Stimulated activated CD4-positive, alpha-beta T cell treated with anti-CD3 and anti-CD28 coated beads, Interleukin-4, amount 100 ng/mL, for 24 hours (primary cell): ENCODE data around the gene MYCBPAP.

Experiments
- DNase-seq: peaks from one replicate; pipeline ENCODE4 v3.0.0-alpha.2; 2020

The MYCBPAP gene

DNA sequence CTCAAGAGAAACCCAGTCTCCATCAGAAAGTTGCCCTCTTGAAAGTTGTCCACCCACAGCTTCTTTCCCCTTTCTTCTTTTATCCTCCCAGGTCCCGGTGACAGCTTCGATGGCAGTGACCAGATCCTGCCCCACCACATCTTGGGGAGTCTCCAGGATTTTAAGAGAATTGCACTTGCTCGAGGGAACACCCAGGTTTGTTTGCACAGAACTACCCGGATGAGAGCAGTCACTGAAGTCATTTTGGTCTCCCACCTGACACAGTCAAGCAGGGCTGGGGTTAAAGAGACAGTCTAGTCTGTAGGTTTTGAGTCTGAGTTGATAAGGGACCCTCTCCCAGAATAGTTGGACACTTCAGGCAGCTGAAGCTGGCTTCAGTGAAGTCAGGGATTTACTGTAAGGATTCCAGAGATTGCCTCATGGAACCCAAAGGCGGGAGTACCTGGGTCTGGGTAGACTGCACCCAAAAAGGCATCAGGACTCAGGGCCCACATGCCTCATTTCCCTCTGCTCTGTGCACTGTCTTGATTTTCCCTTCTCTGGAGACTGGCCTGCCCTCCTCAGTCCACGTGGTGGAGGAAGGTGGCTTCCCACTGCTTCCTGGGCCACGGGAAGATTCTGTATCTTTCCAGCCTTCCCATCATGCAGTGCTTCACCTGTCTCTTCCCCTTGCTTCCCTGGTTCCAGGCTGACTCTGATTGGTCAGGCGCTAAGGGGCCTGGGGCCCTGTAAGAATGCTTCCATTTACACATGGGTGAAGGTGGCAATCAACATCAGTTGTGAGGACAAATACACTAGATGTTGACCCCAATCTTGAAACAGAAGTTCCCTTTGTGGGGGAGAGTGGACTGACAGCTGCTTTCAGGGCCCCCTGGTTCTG is 9.5 kb downstream of the MYCBPAP start:
- no peak for DNase-seq

DNA sequence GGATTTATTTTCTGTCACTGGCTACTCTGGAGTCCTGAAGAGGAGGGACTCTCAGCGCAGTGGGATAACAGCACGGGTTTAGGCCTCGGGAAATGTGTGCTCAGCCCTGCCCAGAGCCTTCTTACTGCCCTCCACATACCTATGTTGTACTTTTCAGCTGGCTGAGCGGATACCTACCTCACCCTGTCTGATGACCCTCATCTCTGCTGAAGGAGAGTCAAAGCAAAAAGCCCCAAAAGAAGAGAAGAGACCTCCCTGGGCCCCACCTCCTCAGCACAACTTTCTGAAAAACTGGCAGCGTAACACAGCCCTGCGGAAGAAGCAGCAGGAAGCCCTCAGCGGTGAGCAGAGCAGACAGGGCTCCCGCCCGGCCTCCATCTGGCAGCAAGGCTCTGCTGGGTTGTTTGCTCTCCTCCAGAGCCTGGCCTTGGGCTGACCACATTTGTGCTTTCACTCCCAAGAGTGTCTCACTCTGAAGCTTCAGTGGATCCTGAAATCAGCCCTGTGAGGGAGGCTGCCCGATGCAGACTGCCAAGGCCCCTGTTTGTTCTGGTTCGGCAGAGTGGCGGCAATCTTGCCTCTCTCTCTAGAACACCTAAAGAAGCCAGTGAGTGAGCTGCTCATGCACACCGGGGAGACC is 10.3 kb downstream of the MYCBPAP start:
- no peak for DNase-seq

DNA sequence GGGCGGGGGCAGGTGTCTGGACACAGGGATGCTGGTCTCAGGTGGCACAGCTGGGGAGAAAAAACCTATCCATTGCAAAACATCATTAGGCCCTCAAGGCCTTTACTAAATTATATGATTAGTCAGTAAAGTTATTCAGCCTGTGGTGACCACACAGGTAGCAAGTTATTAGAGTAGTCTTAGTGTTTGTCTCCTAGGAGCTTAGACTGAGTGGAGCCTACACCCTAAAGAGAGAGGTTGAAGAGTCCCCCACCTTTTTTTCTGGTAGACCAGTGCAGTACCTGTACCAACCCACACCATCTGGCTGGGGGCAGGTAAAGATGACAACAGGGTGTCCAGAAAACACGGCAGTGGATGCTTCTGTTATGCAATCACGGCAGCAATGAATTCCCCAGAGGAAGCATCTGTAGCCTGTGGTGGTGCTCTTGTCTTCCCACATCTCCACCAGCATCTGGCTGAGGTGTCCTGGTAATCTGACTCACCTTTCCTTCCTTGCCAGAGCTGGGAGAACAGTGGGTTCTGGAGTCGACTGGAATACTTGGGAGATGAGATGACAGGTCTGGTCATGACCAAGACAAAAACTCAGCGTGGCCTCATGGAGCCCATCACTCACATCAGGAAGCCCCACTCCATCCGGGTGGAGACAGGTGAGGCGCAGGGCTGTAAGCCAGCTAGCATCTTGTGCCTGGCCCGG is 11.0 kb downstream of the MYCBPAP start:
- DNase-seq = no peak

DNA sequence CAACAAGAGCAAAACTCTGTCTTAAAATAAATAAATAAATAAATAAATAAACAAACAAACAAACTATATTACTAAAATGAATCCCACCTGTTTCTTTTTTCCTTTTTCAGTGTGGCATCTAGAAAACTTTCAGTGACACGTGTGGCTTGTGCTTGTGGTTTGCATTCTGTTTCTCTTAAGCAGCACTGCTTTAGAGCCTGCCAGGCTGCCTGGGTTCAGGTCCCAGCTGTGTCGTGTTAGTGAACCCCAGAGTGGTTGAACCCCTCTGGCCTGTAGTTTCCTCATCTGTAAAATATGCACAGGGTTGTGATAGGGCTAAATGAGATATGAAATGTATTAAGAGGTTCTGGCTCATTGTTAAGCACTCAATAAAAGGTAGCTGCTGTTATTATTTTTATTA is 12.2 kb downstream of the MYCBPAP start:
- no peak for DNase-seq

DNA sequence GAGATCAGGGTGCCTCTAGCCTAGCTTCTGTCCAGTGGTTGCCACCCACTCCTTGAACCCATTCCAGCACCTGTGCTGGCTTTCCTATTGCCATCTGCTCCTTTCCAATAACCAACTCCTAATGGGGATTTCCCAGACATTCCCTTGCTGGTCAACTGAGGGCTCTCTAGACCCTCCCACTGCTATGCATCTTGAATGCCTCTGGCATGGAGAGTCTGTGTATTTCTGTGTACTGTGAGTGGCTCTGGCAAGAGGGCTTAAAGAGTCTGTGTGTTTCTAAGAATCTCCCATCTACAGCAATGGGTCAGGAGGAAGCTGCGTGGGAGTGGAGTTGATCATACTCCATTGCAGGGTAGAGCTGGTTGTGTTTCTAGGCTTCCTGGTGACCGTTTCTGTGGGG is 13.3 kb downstream of the MYCBPAP start:
- no peak for DNase-seq

DNA sequence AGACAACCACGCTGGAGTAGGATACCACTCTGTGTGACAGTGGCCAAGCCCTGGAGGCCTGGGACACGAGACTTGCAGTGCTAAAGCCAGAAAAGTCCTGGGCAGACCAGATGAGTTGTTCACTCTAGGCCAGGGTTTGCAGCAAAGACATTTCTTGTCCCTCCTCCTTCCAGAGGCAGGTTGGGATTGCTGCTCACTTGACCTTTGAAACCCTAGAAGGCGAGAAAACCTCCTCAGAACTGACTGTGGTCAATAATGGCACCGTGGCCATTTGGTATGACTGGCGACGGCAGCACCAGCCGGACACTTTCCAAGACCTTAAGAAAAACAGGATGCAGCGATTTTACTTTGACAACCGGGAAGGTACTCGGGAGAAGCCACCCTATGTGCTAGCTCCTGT is 14.5 kb downstream of the MYCBPAP start:
- DNase-seq = no peak

DNA sequence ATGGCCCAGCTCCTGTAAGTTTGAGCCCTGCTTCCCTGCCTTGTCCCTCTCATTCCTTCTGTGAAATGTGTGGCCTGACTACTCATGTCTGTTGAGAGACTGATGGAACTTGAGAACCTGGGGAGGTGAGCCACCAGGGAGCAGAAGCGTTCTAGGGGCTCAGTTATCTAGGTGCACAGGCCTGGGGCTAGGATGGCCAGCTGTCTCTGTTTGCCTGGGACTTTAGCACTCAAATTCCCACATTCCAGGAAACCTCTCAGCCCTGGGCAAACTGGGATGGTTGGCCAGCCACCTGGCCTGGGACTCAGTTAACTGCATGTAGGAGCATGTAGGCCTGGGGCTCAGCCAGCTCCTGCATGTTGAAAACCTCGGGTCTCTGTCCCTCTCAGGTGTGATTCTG is 15.0 kb downstream of the MYCBPAP start:
- DNase-seq = no peak

DNA sequence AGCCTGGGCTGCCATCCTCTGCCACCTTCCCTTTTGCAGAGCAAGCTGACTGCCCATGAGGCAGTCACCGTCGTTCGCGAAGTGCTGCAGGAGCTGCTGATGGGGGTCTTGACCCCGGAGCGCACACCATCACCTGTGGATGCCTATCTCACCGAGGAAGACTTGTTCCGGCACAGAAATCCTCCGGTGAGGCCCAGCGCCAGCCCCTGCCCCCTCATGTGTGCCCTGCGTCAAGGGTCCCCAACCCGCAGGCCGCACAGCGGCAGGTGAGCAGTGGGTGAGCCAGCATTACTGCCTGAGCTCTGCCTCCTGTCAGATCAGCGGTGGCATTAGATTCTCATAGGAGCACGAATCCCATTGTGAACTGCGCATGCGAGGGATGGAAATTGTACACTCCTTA is 16.6 kb downstream of the MYCBPAP start:
- no peak for DNase-seq

DNA sequence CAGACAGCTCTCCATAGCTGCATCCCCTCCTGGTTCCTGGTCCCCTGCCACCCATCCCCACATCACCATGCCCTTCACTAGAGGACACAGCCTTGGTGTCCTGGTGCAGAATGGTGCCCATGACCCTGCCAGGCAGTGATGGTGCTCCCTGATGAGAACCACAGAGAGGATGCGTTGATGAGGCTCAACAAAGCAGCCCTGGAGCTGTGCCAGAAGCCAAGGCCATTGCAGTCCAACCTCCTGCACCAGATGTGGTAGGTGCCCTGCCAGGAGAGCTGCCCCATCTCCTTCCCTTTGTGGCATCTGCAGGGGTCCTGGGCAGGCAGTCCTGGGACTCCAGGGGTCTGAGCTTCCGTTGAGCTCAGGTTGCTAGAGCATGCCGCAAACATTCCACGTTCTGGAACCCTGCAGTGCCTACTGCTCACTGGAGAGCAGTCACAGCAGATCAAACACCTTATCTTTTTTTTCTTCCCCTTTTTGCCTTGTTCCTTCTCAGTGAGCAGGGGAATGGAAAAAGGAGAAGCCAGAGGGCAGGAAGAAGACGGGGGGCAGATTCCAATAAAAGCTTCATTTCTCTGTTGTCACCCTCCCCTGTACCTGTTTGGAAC is 19.0 kb downstream of the MYCBPAP start:
- DNase-seq = no peak

DNA sequence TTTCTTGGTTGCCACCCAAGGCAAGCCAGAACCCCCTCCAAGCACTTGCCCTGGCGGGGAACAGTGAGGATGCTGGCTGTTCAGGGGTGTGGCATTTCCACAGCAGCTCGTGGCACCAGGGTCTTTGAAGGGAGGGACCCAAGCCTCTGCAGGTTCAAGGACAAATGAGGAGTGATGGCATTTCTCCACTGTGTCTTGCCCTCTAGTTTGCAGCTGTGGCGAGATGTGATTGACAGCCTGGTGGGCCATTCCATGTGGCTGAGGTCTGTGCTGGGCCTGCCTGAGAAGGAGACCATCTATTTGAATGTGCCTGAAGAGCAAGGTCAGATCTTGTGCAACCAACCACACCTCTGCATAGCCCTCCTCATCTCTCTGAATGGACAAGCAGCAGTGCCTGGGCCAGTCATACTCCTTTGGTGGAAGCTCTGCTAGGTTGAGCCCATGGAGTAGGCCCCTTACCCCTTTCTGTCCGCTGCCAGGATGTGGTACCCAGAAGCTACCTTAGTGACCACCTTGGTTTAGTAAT is 19.8 kb downstream of the MYCBPAP start:
- DNase-seq = no peak

DNA sequence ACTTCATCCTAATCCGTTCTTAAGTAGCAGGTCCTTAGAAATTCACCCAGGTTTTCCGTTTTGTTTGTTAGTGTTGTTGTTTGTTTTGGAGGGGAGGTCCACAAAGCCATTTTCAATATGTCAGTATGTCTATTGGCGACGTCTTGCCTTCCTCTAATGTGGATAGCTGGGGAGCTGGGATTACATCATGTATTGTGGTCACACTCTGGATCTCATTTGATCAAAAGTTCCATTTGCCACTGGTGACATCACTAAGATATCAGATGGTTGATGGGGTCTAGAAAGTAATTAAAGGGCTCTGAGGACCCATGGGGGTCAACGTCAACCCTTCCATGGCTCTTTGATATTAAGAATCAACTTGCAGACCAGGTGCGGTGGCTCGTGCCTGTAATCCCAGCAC is 21.6 kb downstream of the MYCBPAP start:
- no peak for DNase-seq

DNA sequence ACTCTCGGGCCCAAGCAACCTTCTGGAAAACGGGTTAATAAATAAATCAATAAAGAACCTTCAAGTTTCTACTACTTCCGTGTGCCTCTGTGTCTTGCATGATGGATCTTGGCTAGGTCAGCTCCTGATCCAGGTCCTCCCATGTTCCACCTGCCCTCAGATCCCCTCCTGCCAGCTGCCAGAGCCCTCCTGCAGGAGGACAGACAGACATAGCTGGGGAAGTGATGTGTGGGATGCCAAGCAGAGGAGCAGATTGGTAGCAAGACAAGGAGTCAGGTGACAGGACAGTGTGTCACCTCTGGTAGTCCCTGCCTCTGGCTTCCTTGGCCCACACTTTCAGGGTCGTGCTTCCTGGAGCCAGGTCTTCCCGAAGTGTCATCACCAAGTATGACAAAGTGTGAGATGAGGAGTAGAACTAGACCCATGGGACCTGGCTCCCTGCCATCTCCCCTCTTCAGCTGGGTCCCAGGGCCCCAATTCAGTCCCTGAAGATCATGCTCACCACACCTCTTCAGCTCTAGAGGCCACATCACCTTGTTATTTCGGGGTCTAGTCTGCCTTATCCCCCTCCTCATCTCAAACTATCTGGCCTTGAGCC is 23.3 kb downstream of the MYCBPAP start:
- DNase-seq = no peak

DNA sequence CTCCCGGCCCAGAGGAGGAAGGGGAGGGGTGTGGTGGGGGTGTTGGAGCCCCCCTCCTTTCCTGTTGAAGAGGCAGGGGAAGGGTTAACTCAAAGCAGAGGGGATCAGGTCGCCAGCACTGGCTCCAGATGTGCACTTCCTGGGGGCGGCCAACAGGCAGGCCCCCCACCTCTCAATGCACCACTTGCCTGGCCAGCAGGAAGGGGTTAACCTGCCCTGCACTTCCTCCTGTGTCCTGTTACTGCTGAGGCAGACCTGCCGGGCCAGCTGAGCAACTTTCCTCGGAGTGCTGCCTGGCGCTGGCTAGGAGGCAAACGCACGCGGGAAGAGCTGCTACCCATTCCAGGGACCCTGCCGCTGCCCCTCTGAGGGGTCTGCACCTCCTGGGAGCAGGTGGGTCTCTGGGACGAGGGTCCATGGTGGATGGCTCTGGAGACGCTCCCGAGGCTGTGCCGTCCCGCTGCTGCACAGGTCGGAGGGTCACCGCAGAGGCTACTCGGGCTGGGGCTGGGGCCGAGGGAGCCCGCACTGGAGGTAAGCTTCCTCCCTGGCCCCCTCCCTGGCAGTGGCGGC is 24.3 kb downstream of the MYCBPAP start, which contains the start of gene EPN3:
Gene EPN3 (plus strand): TSS at position 284 of the 573 bp plus-strand sequence. CDS start 3,822 bp downstream, outside the sequence.
- no peak for DNase-seq

DNA sequence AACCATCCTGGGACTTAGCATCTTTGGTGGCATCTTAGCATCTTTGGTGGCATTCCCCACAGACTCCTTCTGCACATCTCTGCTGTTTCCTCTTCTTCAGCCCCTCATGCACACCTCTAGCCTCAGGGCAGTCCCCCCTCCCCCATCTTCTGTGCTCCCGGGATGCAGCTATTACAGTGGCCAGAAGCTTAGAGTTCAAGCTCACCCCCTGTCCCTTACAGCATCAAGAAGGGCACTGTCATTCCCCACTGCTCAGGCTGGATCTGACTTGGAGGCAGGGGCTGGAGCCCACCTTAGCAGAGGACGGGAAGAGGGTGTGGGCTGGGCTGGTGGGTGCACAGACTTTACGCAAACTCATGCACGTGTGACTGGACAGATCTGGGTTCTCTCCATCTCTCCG is 24.9 kb downstream of the MYCBPAP start:
- no peak for DNase-seq

DNA sequence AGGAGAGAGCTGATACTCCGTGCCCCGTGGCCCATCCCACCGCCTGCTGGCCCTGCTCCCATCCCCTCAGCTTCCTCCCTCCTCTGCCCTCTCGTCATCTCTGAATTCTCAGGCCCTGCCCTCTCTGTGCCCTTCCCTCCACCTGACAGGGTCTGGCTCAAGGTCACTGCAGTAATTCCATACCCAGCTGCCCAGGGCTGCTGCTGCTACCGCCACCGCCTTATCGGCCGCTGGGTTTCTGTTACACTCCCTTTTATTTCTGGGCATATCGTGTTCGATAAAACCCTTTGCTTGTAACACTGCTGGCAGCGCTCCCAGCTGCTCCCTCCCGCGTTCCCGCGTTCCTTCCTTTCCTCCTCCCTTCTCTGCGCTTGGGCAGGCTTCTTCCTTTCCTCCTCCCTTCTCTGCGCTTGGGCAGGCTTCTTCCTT is 25.5 kb downstream of the MYCBPAP start:
- DNase-seq = no peak

DNA sequence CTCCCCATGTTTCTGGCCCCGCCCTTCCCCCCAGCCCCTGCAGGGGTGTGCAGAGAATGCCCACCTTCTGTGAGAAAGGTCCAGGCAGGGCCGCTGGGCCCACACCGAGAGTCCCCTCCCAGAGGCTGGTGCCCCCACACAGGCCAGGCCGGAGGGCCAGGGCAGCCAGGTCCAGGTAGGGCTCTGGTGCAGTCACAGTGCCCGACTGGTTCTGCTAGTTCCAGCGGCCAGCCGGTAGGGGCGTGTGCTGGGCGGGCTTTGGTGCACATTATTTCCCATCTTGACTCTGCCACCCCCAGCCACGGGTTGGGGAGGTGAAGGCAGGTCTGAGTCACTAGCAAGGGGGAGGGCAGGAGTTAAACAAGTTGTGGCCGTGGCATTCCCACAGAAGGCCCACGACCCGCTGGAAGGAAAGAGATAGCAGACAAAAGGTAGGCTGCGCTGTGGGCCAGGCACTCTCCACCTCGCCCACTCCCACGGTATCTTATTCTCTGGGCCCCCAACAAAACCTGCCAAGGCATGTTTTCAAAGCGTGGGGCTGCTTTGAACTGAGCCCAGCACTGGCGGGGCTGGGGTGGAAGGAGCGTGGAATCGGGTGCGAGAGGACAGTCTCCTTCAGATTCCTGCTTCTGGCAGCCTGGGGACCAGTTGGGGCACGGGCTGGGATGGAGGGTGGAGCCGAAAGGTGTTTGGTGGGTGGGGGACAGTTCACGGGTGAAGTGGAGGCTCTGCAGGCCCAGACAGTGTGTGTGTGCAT is 26.2 kb downstream of the MYCBPAP start:
- peak; percentile 27 for DNase-seq

DNA sequence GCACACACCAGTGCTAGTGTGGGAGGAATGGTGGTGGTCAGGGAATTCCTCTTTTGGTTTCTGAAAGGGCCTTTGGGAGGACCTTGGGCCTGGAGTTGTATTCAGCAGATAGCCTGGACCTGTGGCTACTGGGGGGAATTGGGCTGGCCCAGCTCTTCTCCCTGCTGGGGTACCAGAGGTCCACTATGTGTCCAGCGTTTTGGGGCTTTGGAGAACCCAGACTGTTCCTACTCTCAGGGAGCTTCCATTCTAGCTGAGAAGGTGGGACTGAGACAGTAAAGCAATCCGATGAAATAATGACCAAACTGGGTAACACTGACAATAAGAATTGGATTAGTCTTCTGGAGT is 26.7 kb downstream of the MYCBPAP start:
- no peak for DNase-seq

DNA sequence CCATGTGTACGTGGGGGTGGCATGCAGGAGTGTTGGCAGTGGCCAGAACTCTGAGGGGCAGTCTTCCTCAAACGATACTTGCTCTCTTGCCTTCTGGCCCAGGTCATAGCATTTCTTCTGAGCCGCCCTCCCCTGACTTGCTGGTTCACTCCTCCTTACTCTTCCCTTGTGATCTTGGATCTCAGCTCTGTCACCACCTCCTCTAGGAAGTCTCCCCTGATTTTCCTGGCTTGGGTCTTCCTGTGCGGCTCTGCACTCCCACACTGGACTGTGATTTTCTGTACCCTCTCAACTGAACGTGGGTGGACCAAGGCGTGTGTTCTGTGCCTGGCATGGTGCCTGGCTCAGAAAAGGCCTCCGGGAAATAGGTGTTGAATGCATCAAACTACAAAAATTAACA is 27.2 kb downstream of the MYCBPAP start:
- DNase-seq = no peak

DNA sequence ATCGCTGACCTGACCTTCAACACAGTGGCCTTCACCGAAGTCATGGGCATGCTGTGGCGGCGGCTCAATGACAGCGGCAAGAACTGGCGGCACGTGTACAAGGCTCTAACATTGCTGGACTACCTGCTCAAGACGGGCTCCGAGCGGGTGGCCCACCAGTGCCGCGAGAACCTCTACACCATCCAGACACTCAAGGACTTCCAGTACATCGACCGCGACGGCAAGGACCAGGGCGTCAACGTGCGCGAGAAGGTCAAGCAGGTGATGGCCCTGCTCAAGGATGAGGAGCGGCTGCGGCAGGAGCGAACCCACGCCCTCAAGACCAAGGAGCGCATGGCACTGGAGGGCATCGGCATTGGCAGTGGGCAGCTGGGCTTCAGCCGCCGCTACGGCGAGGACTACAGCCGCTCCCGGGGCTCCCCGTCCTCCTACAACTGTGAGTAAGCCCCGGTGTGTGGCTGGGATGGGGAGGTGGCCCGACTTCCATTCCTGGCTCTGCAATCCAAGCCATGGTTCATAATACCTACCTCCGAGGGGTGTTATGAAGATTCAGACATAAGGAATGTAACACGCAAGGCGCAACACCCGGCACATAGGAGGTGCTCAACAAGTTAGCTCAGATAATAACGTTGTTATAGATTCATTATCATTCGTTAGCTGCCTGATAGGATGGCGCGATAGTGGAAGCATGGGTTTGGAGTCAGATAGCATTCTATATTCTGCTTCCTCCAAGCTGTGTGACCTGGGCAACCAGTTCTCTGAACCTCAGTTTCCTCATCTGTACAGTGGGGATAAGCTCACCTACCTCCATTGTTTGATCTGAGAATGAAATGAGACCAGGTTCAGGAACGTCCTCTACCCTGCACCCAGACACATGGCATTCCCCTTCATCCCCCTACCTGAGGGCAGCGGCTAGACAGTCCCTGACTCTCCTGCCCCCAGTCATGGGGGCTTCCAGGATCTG is 28.7 kb downstream of the MYCBPAP start:
- DNase-seq = no peak
